AML-193 (cell line): Measurements from ENCODE around the gene TAS1R1.

Source experiments
- DNase-seq, 2 experiments: peaks; one replicate each; lab custom pipeline; 2025; lab: John Stamatoyannopoulos, UW

TAS1R1 gene

GRCh38 chr1:6603915-6604558 is 48.9 kb downstream of the TAS1R1 start:
- peak in 1 of 2 experiments; percentile 52 for DNase-seq

DNA sequence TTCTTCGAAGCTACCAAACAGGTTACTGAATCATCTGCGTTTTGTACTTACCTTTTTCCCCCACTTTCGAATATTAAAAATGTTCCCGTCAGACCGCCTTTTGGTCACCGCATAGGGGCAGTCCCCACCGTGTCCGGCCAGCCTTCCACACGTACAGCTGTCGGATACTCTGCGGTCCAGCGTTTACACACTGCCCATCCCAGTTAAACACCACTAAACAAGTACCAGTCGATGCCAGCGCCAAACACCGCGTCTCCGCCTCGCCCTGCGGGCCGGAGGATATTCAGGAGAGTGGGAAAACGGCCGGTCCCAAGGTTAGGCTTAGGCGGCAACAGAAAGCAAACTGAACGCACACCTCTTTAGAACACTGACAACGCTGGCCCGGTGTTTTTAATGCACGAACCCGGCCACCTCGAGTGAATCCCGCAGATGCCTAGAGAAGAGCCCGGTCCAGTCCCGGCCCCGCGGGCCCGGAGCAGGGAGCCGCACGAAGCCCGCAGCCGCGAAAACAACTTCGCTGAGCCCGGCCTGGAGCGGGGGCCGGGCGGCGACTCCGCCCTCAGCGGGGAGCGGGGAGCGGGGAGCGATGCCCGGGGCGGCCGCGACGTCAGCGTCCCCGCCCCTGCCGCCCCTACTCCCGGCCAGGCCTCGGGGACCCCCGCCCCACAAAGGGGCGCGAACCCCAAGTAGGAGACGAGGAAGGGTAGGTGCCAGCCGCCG is 57.7 kb downstream of the TAS1R1 start:
- DNase-seq = peak; percentile 44 to 47

DNA sequence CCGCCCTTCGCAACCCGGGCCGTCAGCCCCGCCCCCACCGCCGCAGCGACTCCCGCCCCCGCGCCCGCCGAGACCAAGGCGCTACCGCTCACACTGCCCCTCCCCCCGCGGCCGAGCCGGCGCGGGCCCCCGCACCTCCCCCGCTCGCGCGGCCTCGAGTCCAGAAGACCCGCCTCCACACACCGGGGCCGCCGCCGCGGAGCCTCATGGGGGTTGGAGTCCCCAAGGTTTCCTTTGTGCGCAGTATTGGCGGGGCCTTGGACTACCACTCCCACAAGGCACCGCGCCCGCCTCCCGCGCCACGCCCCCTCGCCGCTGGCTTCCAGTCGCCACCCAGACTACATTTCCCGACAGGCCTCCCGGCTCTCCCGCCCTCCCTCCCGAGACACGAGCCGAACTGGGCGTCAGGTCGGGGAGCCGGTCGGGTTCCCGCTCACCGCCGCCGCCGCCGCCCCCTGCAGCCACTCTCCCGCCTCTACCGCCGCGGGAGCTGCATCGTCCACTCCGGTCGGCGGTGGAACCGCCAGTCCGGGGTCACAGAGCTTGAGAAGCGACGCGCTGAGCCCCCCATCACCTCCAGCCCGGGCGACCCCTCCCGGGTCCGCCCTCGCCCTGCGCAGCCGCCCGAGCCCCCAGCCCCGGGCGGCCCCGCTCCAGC is 58.4 kb downstream of the TAS1R1 start, which contains the start of gene PHF13:
TSS of gene PHF13 (plus strand) at position 371 of the 658 bp plus-strand sequence. CDS start 336 bp downstream, outside the sequence.
- peak; percentile 94 to 95 for DNase-seq

DNA sequence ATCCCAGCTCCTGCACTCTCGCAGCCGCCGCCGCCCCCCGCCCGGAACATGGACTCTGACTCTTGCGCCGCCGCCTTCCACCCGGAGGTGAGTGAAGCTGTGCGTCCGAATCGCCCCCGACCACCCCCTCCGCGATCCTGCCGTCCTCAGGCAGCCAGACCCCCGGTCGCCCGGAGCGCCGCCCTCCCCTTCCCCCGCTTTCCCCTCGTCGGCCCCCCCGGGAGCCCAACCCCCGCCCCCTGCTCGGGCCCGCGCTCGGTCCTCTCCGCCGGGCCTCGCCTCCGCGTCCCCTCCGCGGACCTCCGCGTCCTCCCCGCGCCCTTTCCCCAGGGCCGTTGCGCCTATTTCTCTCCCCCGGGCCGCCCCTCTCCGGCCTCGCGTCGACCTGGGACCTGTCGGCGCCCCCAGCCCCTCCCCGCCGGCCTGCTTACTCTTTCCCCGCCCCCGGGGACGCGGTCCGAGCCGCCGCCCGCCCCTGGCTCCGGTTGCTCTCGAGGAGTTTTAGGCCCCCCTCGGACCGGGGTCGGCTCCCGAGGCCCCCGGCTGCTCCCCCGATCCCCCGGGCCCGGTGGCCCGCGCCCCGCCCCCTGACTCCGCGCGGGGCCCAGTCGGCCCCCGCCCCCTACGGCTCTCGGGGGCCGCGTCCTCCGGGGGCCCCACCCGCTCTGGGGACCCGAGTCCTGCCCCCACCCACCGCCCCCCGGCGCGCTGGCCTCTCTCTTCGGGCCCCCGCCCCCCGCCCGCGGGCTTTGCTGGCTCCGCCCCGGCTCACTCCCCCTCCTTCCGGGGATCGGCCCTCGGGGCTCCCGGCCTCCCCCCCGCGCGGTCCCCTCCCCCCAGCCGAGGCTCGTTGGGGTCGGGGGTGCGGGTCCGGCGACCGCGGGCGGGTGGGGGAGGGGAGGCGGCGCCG is 59.2 kb downstream of the TAS1R1 start:
- no peak for DNase-seq

GRCh38 chr1:6614929-6615785 is 60.0 kb downstream of the TAS1R1 start:
- no peak for DNase-seq

DNA sequence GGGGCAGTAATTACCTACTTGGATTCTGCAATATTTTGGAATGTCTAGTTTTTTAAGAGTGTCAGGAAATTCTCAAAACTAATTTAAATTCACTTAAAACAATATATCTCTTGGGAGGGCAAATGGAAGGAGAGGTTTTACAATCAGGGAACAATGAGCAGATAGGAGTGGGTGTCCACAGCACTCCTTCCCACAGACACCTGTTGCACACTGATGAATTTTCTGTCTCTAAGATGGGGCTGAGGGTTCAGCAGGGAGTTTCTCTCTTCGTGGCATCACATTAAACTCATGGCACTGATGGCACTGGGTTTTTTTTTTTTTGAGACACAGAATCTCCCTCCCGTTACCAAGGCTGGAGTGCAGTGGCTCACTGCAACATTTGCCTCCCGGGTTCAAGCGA is 63.9 kb downstream of the TAS1R1 start:
- no peak for DNase-seq

- DNase-seq = no peak
Observed at GRCh38 chr1:6621429-6622391, 66.6 kb downstream of the TAS1R1 start.

GRCh38 chr1:6622396-6623152 is 67.5 kb downstream of the TAS1R1 start:
- no peak for DNase-seq

DNA sequence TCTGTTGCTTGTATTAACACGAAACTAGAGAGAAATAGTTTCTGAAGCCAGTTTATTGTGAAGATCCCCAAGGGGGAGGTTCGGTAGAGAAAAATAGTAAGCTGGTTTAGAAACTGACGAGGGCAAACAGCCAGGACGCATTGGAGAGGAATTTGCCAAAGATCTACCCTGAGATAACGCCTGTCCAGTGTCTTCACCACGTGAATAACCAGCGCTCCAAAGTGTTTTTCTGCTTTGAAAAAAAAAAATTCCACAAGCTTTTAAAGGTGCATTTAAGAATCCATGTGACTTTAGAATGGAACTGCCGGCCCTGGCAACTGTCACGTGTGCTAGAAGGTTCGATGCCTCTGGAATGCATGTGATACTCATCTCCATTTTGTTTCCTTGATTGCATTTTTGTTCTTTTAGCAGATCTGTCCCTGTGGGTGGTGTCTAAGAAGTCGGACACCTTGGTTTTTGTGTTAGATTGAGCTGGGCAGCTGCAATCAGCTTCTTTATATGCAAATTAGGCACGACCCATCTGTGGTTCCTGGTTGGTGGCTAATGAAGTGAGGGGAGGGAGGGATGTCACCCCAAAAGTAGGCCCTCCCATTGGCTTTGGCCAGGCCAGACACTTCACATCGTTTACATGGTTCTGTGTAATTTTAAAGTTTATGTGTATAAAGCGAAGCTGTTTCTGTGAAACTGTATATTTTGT is 68.3 kb downstream of the TAS1R1 start:
- no peak for DNase-seq

GRCh38 chr1:6624710-6625583 is 69.8 kb downstream of the TAS1R1 start, which contains the start of gene THAP3:
THAP3 (plus strand) TSS chr1:6624868; CDS start chr1:6625219, 351 bp downstream.
- DNase-seq = peak; percentile 53 to 67

- DNase-seq = no peak
Observed at GRCh38 chr1:6625584-6626149, 70.6 kb downstream of the TAS1R1 start.

- no peak for DNase-seq
Observed at GRCh38 chr1:6627031-6627430, 71.9 kb downstream of the TAS1R1 start.

- DNase-seq = no peak
Observed at GRCh38 chr1:6627841-6628545, 72.9 kb downstream of the TAS1R1 start.

DNA sequence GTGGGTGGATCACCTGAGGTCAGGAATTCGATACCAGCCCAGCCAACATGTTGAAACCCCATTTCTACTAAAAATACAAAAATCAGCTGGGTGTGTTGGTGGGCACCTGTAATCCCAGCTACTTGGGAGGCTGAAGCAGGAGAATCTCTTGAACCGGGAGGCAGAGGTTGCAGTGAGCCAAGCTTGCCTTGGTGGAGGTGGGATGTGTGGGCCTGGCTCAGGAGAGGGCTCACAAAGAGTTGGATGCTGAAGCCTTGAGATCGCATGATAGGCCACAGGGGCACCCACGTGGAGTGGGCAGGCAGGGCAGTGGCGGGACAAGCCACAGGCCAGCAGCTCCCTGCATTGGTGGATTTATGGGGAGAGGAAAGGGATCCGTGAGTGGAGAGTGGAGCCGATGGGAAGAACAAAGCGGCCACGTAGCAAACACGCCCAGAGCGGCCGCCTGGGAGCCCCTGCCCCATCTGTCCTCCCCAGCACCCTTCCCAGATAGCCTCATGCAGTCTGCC is 73.9 kb downstream of the TAS1R1 start:
- DNase-seq = no peak
